HepG2 (cell line): ENCODE data around the gene ZCCHC3. TPM values are rescaled to one million over a fixed set of nuclear protein-coding genes. Genes with fewer than 3 reads are reported as not detected.

Source experiments
- ATAC-seq: fragments of 200-7000 bp; cut with Tn5 transposase; 3 replicates; pipeline ENCODE4 v1.9.1; 2020; ENCODE audit warnings: mild to moderate bottlenecking, moderate library complexity
- BruUV-seq: library from RNA; stranded (reverse); fragments of 400-500 nt; replicated peaks from 2 replicates; lab custom pipeline; 2021; lab: Mats Ljungman, UMichigan
- CTCF ChIA-PET: fragments of 300-600 bp; formaldehyde crosslinking; extraction: SDS; loops from one replicate; lab custom pipeline; 2021; ENCODE audit warnings: low total read pairs, inconsistent platforms, low intra/inter-chr PET ratio; lab: Yijun Ruan, JAX
- POLR2A ChIA-PET: fragments of 350-600 bp; sonication (Branson Sonifier 250); formaldehyde crosslinking; loops from one replicate; lab custom pipeline; 2020; ENCODE audit warnings: antibody characterized with exemption, inconsistent platforms; lab: Yijun Ruan, JAX
- DNase-seq: peaks from one replicate; pipeline ENCODE4 v3.0.0-alpha.2; 2015; ENCODE audit warnings: low spot score
- FAIRE-seq: peaks from 3 replicates; lab custom pipeline; 2011; peaks lifted over from hg19 to GRCh38; lab: Jason Lieb, UNC
- H2AFZ ChIP-seq: one replicate; pipeline ENCODE4 v1.6.1; 2011; ENCODE audit warnings: low read length, inconsistent platforms
- H3K27ac ChIP-seq: fragments of 300-600 bp; 3 replicates; pipeline ENCODE4 v1.8.0; 2011; ENCODE audit warnings: mixed run types, mild to moderate bottlenecking, mixed read lengths, low read length, inconsistent platforms; ENCODE audit not compliant: insufficient read depth; ENCODE audit errors: extremely low read length
- H3K27me3 ChIP-seq, 2 experiments: fragments of 200-600 bp in 1 of 2; 2 replicates in 1 of 2; 3 replicates in 1 of 2; pipeline versions ENCODE4 v1.6.0 to v1.8.0; 2011; ENCODE audit warnings: low read length in 2 of 2, mild to moderate bottlenecking in 2 of 2, moderate library complexity in 2 of 2, inconsistent platforms in 1 of 2; ENCODE audit not compliant: insufficient read depth in 2 of 2, control insufficient read depth in 1 of 2
- H3K36me3 ChIP-seq, 2 experiments: fragments of 200-600 bp in 1 of 2; replicated peaks in 1 of 2; 2 replicates in 1 of 2; 3 replicates in 1 of 2; pipeline versions ENCODE4 v1.5.1 to v1.8.0; 2011; ENCODE audit warnings: low read length in 2 of 2, inconsistent platforms in 1 of 2; ENCODE audit not compliant: insufficient read depth in 2 of 2, control insufficient read depth in 1 of 2
- H3K4me1 ChIP-seq: 2 replicates; pipeline ENCODE4 v1.5.1; 2012; ENCODE audit warnings: low read length, inconsistent platforms; ENCODE audit not compliant: insufficient read depth
- H3K4me2 ChIP-seq: 2 replicates; pipeline ENCODE4 v1.6.0; 2011; ENCODE audit warnings: low read depth, low read length, inconsistent platforms
- H3K4me3 ChIP-seq, 3 experiments: fragments of 200-600 bp in 1 of 3; sonication (generic), shearing (Covaris generic) in 1 of 3; replicated peaks in 1 of 3; 2 replicates each; pipeline ENCODE4 v1.5.1; 2011 to 2016; ENCODE audit warnings: low read length in 3 of 3, inconsistent platforms in 2 of 3, low read depth in 2 of 3, mild to moderate bottlenecking in 2 of 3, control low read depth in 1 of 3, mixed read lengths in 1 of 3; ENCODE audit not compliant: insufficient read depth in 1 of 3
- H3K79me2 ChIP-seq: one replicate; pipeline ENCODE4 v1.6.1; 2011; ENCODE audit warnings: low read length, inconsistent platforms; ENCODE audit not compliant: insufficient read depth
- H3K9ac ChIP-seq: 2 replicates; pipeline ENCODE4 v1.6.0; 2011; ENCODE audit warnings: mild to moderate bottlenecking, low read depth, low read length, inconsistent platforms; ENCODE audit not compliant: insufficient read depth
- H3K9me3 ChIP-seq: 2 replicates; pipeline ENCODE4 v1.5.1; 2012; ENCODE audit warnings: mild to moderate bottlenecking, low read length
- H4K20me1 ChIP-seq: 2 replicates; pipeline ENCODE4 v1.6.0; 2011; ENCODE audit warnings: inconsistent platforms, mild to moderate bottlenecking, low read length, moderate library complexity; ENCODE audit not compliant: insufficient read depth
- AKAP8 ChIP-seq: sonication (generic); formaldehyde crosslinking; IDR thresholded peaks from 2 replicates; pipeline ENCODE4 v1.5.1; 2020; ENCODE audit warnings: mild to moderate bottlenecking, missing genetic modification reagents
- CHD4 ChIP-seq: fragments of 200-600 bp; sonication (generic); IDR thresholded peaks from 2 replicates; pipeline ENCODE4 v1.7.0; 2017; ENCODE audit warnings: mild to moderate bottlenecking, low read length, borderline replicate concordance
- EHMT2 ChIP-seq: fragments of 200-600 bp; sonication (generic); IDR thresholded peaks from 2 replicates; pipeline ENCODE4 v1.7.0; 2017; ENCODE audit warnings: antibody characterized with exemption, low read depth, low read length, borderline replicate concordance
- ELF4 ChIP-seq: sonication (generic); formaldehyde crosslinking; IDR thresholded peaks from 2 replicates; pipeline ENCODE4 v1.5.0; 2020; ENCODE audit warnings: missing genetic modification reagents, mild to moderate bottlenecking, moderate library complexity, borderline replicate concordance
- FOXC1 ChIP-seq: sonication (generic); formaldehyde crosslinking; IDR thresholded peaks from 2 replicates; pipeline ENCODE4 v1.8.0; 2022; ENCODE audit warnings: mild to moderate bottlenecking, missing genetic modification reagents, borderline replicate concordance
- RFXAP ChIP-seq: sonication (generic); formaldehyde crosslinking; IDR thresholded peaks from 2 replicates; pipeline ENCODE4 v1.4.0; 2020; ENCODE audit warnings: missing genetic modification reagents, borderline replicate concordance
- YEATS2 ChIP-seq: sonication (generic); formaldehyde crosslinking; IDR thresholded peaks from 2 replicates; pipeline ENCODE4 v1.4.0; 2020; ENCODE audit warnings: missing genetic modification reagents, borderline replicate concordance
- ZBTB37 ChIP-seq: sonication (generic); formaldehyde crosslinking; IDR thresholded peaks from 2 replicates; pipeline ENCODE4 v1.4.0; 2020; ENCODE audit warnings: mild to moderate bottlenecking, missing genetic modification reagents
- ZNF569 ChIP-seq: sonication (generic); formaldehyde crosslinking; IDR thresholded peaks from 2 replicates; pipeline ENCODE4 v1.5.0; 2020; ENCODE audit warnings: mild to moderate bottlenecking, missing genetic modification reagents, moderate library complexity, borderline replicate concordance
- ZNF605 ChIP-seq: sonication (generic); formaldehyde crosslinking; IDR thresholded peaks from 2 replicates; pipeline ENCODE4 v1.8.0; 2022; ENCODE audit warnings: mild to moderate bottlenecking, missing genetic modification reagents
- ZNF629 ChIP-seq: sonication (generic); formaldehyde crosslinking; conservative IDR thresholded peaks from 2 replicates; pipeline ENCODE4 v1.5.0; 2020; ENCODE audit warnings: missing genetic modification reagents
- WGBS: methylation state at CpG from one replicate; pipeline ENCODE4 v1.1.6; 2017; ENCODE audit warnings: low lambda C conversion rate; 5-methylcytosine and 5-hydroxymethylcytosine counted together
- in situ Hi-C: cut with HindIII; loops from 2 replicates; pipeline ENCODE4 v1.10.0; 2017; ENCODE audit warnings: low pct_unique_long_range_greater_than_20kb; ENCODE audit not compliant: extremely low pct_ligation_motif_present
- intact Hi-C: fragments of 100-400 bp; cut with micrococcal nuclease; formaldehyde crosslinking; loops from one replicate; pipeline ENCODE4 v1.10.0; 2022; ENCODE audit not compliant: unreplicated experiment
- polyA plus RNA-seq, 8 experiments: library from polyadenylated mRNA; depleted of rRNA in 3 of 8; stranded (reverse) in 7 of 8; unstranded in 1 of 8; fragments of >200 nt; fragmentation: Illumina TruSeq in 4 of 8; extraction: Trizol in 4 of 8; gene quantifications; 2 replicates each; pipeline versions ENCODE4 v1.2.1 to v1.2.3, GENCODE V29; 2011 to 2016; ENCODE audit warnings: low read depth in 4 of 8, missing spikeins in 1 of 8, mixed read lengths in 1 of 8; ENCODE audit not compliant: insufficient read depth in 1 of 8
- total RNA-seq, 5 experiments: library from RNA; depleted of rRNA; stranded (reverse); fragments of >200 nt; fragmentation: Illumina TruSeq; extraction: Trizol; gene quantifications; 2 replicates each; pipeline ENCODE4 v1.2.3, GENCODE V29; 2016; ENCODE audit warnings: low read depth in 1 of 5
- TF ChIP-seq, protein P1 (sequence below), 2 experiments: fragments of 450-650 bp in 1 of 2; sonication (generic) in 1 of 2; formaldehyde crosslinking; IDR thresholded peaks; 2 replicates each; pipeline versions ENCODE4 v1.5.0 to v1.8.0; 2020 to 2022; ENCODE audit warnings: mild to moderate bottlenecking in 1 of 2, missing genetic modification reagents in 1 of 2
- TF ChIP-seq, protein P2 (sequence below): sonication (generic); formaldehyde crosslinking; IDR thresholded peaks from 2 replicates; pipeline ENCODE4; 2020; ENCODE audit warnings: missing genetic modification reagents, mild to moderate bottlenecking, borderline replicate concordance
- TF ChIP-seq, protein P3 (sequence below): sonication (generic); formaldehyde crosslinking; IDR thresholded peaks from 2 replicates; pipeline ENCODE4 v1.5.1; 2020; ENCODE audit warnings: mild to moderate bottlenecking, missing genetic modification reagents

Gene ZCCHC3
- total and polyA plus RNA-seq, 2 of the 13 experiments (the other 11 are each of a cell fraction or from before 2014, with no cell fraction given), result 46.6 to 63.0 TPM

DNA sequence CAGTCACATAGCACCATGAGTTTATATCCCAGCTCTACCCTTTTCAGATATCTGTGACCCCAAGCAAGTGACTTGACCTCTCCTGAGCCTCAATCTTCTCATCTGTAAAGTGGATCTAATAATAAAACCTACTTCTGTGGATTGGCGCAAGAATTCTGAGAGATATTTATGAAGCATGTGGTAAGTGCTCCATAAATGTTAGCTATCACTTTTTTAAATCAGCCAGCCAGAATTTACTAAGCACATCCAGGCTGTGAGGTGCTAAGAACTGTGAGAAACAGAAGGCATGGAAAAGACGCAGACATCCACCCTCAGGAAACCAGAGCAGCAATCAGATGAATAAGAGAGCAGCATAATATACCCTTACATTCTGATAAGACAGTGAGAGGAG is 7.7 kb upstream of the ZCCHC3 start:
- H4K20me1 ChIP-seq, result no peaks in the 10 kb centered on the region
- in situ Hi-C loops, result no loop called here
- peak overlapping the region; percentile 89 for H3K9ac ChIP-seq
- peak overlapping the region; percentile 70 for H3K27ac ChIP-seq
- ChIA-PET CTCF (no interaction called here), POLR2A (no interaction called here)
- peaks cover 10% of the 10 kb centered on the region for H3K79me2 ChIP-seq
- FAIRE-seq (no peak), ATAC-seq (no peak), DNase-seq (no peak)
- intact Hi-C loops, result no loop called here
- H3K4me3 ChIP-seq, result peak overlapping the region; percentile 63 to 85 (median 83)
- H2AFZ ChIP-seq, result peak overlapping the region; percentile 97
- H3K36me3 ChIP-seq, result no peaks in the 10 kb centered on the region
- peaks cover 27% of the 10 kb centered on the region for H3K4me1 ChIP-seq
- 64% methylated on average over 2 of the region's 2 CpGs for WGBS
- no peaks in the 10 kb centered on the region for H3K9me3 ChIP-seq
- H3K27me3 ChIP-seq, result peaks cover 2 to 23% of the 10 kb centered on the region in 2 experiments; a peak in 4 of 5 replicates
- TSS peak; percentile 68 for BruUV-seq
- H3K4me2 ChIP-seq, result peak overlapping the region; percentile 98
- TF ChIP-seq ZNF569 (CRISPR knock-in tag) (0 out of 2 replicates have a peak, but pooled peaks have one; percentile 10), ZNF605 (peak; percentile 77), ELF4 (0 out of 2 replicates have a peak, but pooled peaks have one; percentile 17), RFXAP (CRISPR knock-in tag) (0 out of 2 replicates have a peak, but pooled peaks have one; percentile 46), AKAP8 (CRISPR knock-in tag) (no peak), ZNF629 (peak; percentile 96), YEATS2 (peak; percentile 9; the same call in 1 of the 2 replicates), CHD4 (peak; percentile 93), ZBTB37 (CRISPR knock-in tag) (peak; percentile 2; the same call in 1 of the 2 replicates), FOXC1 (0 out of 2 replicates have a peak, but pooled peaks have one; percentile 12), EHMT2 (0 out of 2 replicates have a peak, but pooled peaks have one; percentile 12)
- TF ChIP-seq, protein P1, sequence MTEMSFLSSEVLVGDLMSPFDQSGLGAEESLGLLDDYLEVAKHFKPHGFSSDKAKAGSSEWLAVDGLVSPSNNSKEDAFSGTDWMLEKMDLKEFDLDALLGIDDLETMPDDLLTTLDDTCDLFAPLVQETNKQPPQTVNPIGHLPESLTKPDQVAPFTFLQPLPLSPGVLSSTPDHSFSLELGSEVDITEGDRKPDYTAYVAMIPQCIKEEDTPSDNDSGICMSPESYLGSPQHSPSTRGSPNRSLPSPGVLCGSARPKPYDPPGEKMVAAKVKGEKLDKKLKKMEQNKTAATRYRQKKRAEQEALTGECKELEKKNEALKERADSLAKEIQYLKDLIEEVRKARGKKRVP (CRISPR knock-in tag; IDR thresholded peaks at IDR 0.05), result 0 out of 4 replicates have a peak, but pooled peaks of 1 of the 2 experiments have one; percentile 19
- TF ChIP-seq, protein P2, sequence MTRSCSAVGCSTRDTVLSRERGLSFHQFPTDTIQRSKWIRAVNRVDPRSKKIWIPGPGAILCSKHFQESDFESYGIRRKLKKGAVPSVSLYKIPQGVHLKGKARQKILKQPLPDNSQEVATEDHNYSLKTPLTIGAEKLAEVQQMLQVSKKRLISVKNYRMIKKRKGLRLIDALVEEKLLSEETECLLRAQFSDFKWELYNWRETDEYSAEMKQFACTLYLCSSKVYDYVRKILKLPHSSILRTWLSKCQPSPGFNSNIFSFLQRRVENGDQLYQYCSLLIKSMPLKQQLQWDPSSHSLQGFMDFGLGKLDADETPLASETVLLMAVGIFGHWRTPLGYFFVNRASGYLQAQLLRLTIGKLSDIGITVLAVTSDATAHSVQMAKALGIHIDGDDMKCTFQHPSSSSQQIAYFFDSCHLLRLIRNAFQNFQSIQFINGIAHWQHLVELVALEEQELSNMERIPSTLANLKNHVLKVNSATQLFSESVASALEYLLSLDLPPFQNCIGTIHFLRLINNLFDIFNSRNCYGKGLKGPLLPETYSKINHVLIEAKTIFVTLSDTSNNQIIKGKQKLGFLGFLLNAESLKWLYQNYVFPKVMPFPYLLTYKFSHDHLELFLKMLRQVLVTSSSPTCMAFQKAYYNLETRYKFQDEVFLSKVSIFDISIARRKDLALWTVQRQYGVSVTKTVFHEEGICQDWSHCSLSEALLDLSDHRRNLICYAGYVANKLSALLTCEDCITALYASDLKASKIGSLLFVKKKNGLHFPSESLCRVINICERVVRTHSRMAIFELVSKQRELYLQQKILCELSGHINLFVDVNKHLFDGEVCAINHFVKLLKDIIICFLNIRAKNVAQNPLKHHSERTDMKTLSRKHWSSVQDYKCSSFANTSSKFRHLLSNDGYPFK (CRISPR knock-in tag), result no peak
- TF ChIP-seq, protein P3, sequence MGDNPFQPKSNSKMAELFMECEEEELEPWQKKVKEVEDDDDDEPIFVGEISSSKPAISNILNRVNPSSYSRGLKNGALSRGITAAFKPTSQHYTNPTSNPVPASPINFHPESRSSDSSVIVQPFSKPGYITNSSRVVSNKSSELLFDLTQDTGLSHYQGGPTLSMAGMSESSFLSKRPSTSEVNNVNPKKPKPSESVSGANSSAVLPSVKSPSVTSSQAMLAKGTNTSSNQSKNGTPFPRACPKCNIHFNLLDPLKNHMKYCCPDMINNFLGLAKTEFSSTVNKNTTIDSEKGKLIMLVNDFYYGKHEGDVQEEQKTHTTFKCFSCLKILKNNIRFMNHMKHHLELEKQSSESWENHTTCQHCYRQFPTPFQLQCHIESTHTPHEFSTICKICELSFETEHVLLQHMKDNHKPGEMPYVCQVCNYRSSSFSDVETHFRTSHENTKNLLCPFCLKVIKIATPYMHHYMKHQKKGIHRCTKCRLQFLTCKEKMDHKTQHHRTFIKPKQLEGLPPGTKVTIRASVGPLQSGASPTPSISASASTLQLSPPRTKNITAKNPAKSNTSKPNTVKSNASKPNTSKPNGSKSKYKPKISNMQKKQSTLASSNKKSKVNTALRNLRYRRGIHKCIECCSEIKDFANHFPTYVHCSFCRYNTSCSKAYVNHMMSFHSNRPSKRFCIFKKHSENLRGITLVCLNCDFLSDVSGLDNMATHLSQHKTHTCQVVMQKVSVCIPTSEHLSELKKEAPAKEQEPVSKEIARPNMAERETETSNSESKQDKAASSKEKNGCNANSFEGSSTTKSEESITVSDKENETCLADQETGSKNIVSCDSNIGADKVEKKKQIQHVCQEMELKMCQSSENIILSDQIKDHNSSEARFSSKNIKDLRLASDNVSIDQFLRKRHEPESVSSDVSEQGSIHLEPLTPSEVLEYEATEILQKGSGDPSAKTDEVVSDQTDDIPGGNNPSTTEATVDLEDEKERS (CRISPR knock-in tag), result peak; percentile 58; the same call in 1 of the 2 replicates
